GM19324 (cell line): ENCODE results near the gene KMT2D.

Source experiments
- ATAC-seq: cut with Tn5 transposase; IDR thresholded peaks from one replicate; pipeline ENCODE4 v1.9.1; 2021; ENCODE audit warnings: mild to moderate bottlenecking, moderate library complexity; ENCODE audit not compliant: unreplicated experiment, low FRiP score

KMT2D gene

GRCh38 chr12:49022558-49023178 is 37.9 kb downstream of the KMT2D start:
- ATAC-seq: no peak

- no peak for ATAC-seq
These were observed 39.2 kb downstream of the KMT2D start for GRCh38 chr12:49021292-49021915.

- no peak for ATAC-seq
These were observed 40.2 kb downstream of the KMT2D start for GRCh38 chr12:49020441-49020840.

DNA sequence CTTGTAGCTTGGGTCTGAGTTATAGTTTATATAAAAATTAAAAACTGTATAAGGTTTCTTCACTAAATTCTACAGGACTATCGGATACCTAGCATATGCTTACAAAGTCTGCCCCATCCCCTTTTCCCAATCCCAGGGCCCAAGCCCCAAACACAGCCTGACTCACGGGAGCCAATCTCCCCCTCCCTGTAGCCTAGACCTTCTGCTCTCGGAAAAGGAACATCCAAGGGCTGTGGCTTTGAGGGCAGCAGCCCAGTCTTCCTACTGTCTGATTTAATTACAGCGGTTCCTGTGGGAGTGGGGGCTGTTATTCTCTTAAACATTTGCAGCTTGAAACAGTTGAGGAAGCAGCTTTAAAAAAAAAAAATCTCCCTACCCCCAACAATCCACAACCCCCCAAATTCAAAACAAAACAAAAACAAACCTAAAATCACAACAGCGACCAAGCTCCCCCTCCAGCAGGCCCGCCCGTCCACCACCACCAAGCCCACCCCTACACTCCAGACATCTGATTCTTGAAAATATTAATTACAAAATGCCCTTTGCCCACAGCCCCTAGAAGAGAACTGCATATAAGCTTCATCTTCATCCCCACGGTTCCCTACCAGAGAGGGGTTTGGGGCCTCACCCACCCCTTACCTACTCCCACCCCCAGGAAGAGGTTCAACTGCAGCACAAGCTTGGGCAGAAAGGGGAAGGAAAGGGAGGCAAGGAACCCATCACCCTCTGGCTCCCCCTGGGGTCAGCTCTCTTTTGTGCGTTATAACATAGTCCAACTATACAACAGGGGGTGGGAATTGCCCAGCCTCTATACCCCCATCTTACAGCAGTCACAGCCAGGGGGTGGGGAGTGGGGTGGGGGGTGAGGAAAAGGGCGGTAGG is 40.9 kb downstream of the KMT2D start:
- ATAC-seq: no peak

DNA sequence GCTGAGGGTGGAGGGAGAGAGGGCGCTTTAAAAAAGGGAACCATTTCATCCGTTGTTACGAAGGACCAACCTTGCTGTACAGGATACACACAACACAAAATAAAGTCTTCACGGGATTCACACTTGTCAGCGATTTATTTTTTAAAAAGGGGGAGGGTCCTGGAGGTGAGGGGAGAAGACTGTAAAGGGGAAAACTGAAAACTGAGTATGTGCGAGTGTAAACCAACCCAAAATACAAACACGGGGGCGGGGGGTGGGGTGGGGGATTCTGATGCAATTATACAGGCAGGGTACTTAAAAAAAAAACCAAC is 41.5 kb downstream of the KMT2D start:
- ATAC-seq: peak; percentile 19

GRCh38 chr12:49018261-49019119 is 42.1 kb downstream of the KMT2D start, which contains the start of gene PRKAG1:
PRKAG1 (minus strand) TSS chr12:49018776; CDS start chr12:49018740, 36 bp downstream.
- peak; percentile 95 for ATAC-seq

DNA sequence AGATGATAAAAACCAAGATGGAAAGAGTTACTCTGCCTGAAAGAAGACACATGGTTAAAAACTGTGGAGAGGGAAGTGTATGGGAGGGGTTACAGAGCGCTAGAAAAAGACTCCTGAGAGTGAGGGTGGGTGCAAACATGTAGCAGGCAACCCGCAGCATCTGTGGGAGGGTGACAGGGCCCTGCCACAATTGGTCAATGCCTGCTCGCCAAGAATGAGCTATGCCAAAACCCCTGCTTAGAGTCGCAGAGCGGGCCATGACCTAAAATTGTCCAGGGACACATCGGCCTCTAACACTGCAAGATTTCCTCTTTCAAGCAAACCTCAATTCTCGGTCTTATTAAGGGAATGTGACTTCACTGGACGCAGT is 42.7 kb downstream of the KMT2D start:
- ATAC-seq: no peak

DNA sequence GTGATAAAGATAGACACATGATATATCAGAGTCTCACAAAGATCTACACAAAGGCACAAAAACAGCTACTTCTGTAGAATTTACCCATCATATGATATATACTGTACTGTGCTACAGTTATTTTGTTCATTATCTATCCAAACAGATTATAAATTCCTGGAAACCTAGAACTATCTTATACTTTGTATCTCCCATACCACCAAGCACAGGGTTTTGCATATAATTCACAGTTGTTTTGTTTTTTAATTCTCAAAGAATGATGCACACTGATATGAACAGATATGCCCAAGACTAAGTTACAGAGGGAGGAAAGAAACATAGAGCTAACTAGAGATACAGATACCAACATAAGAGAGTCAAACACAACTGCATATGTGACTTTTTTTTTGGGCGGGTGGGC is 45.4 kb downstream of the KMT2D start:
- ATAC-seq: no peak

DNA sequence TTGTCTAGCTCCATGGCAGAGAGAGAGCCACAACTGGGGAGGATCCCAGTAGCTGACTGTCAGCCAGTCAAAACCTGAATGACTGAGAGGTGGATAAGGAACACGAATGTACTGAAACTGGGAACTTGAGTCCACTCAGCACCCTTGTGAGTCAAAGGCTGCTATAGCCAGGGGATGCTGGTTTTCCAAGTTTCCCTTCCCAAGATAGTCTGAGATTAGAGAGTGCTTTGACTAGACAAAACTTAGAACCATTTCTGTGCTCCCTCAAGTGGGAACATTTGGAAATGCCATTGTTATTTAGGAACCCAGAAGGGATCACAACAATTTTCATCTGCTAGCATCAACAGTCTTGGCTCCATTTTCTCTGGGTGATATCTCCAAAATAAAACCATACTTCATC is 46.0 kb downstream of the KMT2D start:
- ATAC-seq: no peak

DNA sequence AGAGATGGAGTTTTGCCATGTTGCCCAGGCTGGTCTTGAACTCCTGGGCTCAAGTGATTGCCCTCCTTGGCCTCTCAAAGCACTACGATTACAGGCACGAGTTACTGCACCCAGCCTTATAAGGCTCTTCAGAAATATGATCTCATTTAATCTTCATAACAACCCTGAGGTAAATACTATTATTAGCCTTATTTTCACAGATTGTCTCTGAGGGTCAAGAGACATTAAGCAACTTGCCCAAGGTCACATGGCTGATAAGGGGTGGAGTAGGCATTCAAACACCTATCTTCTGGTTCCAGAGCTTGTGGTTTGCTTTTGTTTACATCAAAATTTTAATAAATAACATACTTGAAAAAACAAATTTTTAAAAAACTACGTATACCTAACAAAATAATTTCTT is 47.2 kb downstream of the KMT2D start:
- no peak for ATAC-seq

- ATAC-seq: no peak
These were observed 47.9 kb downstream of the KMT2D start for GRCh38 chr12:49012739-49013138.
